AG20443 (cell line): ENCODE measurements around the gene MAP3K5.
A peak's percentile ranks its signal among the peaks of the same experiment; 100 is the strongest.

Experiments
- DNase-seq: peaks from one replicate; pipeline ENCODE4 v3.0.0; 2012; ENCODE audit warnings: low spot score, mixed read lengths

The MAP3K5 gene

GRCh38 chr6:136749359-136749997, 42.8 kb downstream of the MAP3K5 start:
- DNase-seq: no peak

GRCh38 chr6:136747507-136747906, 44.8 kb downstream of the MAP3K5 start:
- DNase-seq: no peak

GRCh38 chr6:136745300-136745699, 47.0 kb downstream of the MAP3K5 start:
- DNase-seq: no peak

- no peak for DNase-seq
These were observed 47.4 kb downstream of the MAP3K5 start for GRCh38 chr6:136744889-136745288.

GRCh38 chr6:136742125-136742524, 50.2 kb downstream of the MAP3K5 start:
- no peak for DNase-seq

GRCh38 chr6:136740050-136740974, 52.0 kb downstream of the MAP3K5 start:
- DNase-seq: no peak

- DNase-seq: no peak
These were observed 52.8 kb downstream of the MAP3K5 start for GRCh38 chr6:136739501-136739900.

- DNase-seq: no peak
These were observed 53.2 kb downstream of the MAP3K5 start for GRCh38 chr6:136739071-136739470.

- no peak for DNase-seq
These were observed 53.6 kb downstream of the MAP3K5 start for GRCh38 chr6:136738692-136739057.

- DNase-seq: peak; percentile 57
These were observed 54.2 kb downstream of the MAP3K5 start for GRCh38 chr6:136737871-136738691.

GRCh38 chr6:136737374-136737844, 54.9 kb downstream of the MAP3K5 start:
- DNase-seq: no peak

- DNase-seq: no peak
These were observed 55.9 kb downstream of the MAP3K5 start for GRCh38 chr6:136736281-136736960.

- DNase-seq: no peak
These were observed 57.3 kb downstream of the MAP3K5 start for GRCh38 chr6:136734977-136735376.

- DNase-seq: no peak
These were observed 59.4 kb downstream of the MAP3K5 start for GRCh38 chr6:136732889-136733288.

- DNase-seq: no peak
These were observed 62.4 kb downstream of the MAP3K5 start for GRCh38 chr6:136729832-136730231.

- DNase-seq: no peak
These were observed 63.2 kb downstream of the MAP3K5 start for GRCh38 chr6:136728976-136729515.

- no peak for DNase-seq
These were observed 64.0 kb downstream of the MAP3K5 start for GRCh38 chr6:136728033-136728939.

- DNase-seq: no peak
These were observed 65.3 kb downstream of the MAP3K5 start for GRCh38 chr6:136726837-136727557.

- no peak for DNase-seq
These were observed 67.2 kb downstream of the MAP3K5 start for GRCh38 chr6:136725124-136725523.

GRCh38 chr6:136723780-136724179, 68.5 kb downstream of the MAP3K5 start:
- DNase-seq: no peak
